Urothelium cell line (cell line): Measurements from ENCODE around the gene PIK3CD.

Source experiments
- DNase-seq: peaks from one replicate; pipeline ENCODE4 v3.0.0; 2011; ENCODE audit warnings: low spot score, mixed read lengths
- FAIRE-seq: peaks from 2 replicates; lab custom pipeline; 2011; peaks lifted over from hg19 to GRCh38; lab: Jason Lieb, UNC

The PIK3CD gene

GRCh38 chr1:9715536-9716226, 64.2 kb downstream of the PIK3CD start:
- FAIRE-seq (no peak), DNase-seq (no peak)

DNA sequence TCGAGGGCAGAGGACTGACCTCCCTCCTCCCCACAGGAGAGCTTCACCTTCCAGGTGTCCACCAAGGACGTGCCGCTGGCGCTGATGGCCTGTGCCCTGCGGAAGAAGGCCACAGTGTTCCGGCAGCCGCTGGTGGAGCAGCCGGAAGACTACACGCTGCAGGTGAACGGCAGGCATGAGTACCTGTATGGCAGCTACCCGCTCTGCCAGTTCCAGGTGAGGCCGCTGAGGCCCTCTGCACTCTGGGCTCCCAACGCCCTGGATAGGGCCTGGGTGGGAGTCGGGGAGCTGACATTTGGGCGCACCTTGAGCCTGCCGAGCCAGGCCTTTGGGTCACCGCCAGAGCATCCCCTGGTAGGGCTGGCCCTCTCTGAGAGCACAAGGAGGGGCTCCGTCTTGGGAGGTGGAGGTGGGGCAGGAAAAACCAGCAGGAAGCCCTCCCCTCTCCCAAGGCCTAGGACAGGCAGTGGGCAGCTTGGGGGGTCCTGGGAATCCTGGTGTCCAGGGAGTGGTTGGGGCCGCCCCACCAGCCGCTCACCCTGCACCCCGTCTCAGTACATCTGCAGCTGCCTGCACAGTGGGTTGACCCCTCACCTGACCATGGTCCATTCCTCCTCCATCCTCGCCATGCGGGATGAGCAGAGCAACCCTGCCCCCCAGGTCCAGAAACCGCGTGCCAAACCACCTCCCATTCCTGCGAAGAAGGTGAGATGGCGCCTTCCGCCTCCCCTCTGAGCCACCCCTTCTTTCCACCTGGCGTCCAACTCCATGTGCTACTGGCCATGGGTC, 65.1 kb downstream of the PIK3CD start:
- DNase-seq (no peak), FAIRE-seq (no peak)

DNA sequence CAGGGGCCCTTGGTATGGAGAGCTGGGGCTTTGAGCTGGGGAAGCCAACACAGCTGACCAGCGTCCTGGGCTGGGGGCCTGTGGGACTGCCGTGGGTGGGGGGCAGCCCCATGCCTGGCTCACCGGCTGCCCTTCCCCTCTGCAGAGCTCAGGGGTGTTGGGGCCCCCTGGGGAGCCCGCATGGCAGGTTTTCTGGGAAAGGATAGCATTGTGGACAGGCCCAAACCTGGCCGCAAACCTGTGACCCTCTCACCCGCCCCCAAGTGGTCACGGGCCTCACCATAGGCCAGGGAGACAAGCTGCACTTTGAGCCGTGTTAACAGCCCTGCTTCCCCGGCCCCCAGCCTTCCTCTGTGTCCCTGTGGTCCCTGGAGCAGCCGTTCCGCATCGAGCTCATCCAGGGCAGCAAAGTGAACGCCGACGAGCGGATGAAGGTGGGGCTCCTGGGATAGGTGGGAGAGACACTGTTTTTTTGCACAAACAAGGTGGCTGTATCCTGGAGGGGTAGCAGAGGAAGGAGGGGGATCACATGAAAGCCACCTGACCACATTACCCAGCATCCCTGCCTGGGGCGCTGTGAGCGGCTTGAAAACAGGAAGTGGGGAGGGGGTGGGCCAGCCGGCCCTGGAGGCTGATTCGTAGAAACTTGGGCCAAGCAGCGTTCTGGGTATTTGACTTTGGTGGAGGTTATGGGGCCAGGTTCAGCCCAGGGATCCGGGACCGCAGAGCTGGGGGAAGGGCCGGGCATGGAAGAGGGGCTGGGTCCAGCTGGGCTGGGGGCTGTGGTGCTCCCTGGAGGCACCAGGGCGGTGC, 65.9 kb downstream of the PIK3CD start:
- DNase-seq (no peak), FAIRE-seq (no peak)

GRCh38 chr1:9718006-9718680, 66.6 kb downstream of the PIK3CD start:
- no peak for FAIRE-seq
- DNase-seq, result no peak

DNA sequence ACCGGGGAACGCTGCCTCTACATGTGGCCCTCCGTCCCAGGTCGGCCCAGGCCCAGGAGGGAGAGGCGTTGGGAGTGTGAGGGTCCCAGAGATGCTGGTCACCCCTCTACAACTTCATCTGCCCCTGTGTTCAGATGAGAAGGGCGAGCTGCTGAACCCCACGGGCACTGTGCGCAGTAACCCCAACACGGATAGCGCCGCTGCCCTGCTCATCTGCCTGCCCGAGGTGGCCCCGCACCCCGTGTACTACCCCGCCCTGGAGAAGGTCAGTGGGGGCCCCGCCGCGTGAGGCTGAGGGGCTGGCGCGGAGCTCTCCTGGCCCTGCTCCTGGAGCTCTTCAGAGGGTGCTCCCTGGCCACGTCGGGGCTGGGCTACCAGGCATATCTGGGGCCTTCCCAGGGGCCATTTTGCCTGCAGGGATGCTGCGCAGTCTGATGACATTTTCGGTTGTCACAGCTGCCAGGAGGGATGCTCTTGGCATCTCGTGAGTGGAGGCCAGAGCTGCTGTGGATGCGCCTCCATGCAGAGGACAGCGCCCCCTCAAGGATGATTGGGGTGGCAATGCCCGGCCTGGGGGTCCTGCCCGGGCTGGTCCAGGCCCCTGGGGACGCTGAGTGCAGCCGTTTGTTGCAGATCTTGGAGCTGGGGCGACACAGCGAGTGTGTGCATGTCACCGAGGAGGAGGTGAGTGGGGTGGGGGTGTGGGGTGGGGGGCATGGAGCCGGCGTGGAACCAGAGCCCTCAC, 68.6 kb downstream of the PIK3CD start:
- FAIRE-seq, result no peak
- DNase-seq, result no peak

DNA sequence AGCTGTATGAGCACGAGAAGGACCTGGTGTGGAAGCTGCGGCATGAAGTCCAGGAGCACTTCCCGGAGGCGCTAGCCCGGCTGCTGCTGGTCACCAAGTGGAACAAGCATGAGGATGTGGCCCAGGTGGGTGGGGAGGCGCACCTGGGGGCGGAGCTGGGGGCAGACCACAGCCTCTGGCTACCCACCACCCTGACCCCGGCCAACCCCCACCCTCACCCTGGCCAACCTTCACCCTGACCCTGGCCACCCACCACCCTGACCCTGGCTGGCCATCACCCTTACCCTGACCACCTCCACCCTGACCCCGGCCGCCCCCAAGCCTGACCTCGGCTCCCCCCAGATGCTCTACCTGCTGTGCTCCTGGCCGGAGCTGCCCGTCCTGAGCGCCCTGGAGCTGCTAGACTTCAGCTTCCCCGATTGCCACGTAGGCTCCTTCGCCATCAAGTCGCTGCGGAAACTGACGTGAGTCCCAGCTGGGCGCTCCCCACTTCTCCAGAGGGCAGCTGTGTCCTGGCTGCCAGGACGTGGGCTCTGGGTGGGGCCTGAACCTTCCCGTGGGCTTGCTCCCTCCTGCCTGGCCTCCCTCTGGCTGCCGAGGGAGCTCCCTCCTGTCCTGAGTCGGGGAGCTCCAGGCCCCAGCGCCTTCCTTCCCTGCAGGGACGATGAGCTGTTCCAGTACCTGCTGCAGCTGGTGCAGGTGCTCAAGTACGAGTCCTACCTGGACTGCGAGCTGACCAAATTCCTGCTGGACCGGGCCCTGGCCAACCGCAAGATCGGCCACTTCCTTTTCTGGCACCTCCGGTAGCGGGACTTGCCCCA, 69.5 kb downstream of the PIK3CD start:
- DNase-seq (no peak), FAIRE-seq (no peak)

- DNase-seq, result peak; percentile 52
- no peak for FAIRE-seq
Measured at GRCh38 chr1:9721606-9722377, 70.3 kb downstream of the PIK3CD start.

GRCh38 chr1:9722378-9722749, 70.8 kb downstream of the PIK3CD start:
- FAIRE-seq (no peak), DNase-seq (no peak)

- no peak for DNase-seq
- FAIRE-seq, result no peak
Measured at GRCh38 chr1:9723068-9723805, 71.7 kb downstream of the PIK3CD start.

DNA sequence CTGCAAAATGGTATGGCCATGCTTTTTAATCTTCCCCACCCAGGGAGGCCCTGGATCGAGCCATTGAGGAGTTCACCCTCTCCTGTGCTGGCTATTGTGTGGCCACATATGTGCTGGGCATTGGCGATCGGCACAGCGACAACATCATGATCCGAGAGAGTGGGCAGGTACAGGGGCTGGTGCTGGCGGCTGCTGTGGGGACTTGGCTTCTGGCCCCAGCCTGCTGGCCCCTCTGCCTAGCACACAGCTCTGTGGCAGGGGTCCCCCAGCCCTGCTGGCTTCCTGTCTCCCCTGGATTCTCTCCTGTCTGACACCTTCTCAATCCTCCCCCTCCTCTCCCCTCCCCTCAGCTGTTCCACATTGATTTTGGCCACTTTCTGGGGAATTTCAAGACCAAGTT, 72.4 kb downstream of the PIK3CD start:
- FAIRE-seq, result no peak
- DNase-seq, result no peak

- DNase-seq (peak; percentile 79), FAIRE-seq (no peak)
Measured at GRCh38 chr1:9724706-9725476, 73.4 kb downstream of the PIK3CD start.

DNA sequence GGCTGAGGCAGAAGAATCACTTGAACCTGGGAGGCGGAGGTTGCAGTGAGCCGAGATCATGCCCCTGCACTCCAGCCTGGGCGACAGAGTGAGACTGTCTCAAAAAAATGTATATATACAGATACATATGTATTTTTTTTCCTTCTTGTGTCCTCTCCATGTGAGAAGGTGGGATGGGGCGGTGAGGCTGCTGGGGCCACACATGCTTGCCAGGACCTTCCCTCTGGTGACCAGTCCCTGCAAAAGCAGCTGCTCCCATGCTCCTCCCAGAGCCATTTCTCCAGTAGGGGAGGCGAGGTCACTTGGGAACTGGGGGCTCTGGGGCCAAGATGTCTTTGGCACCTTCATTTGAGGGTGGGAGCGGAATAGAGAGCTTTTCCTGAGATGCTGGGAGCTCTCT, 74.9 kb downstream of the PIK3CD start:
- FAIRE-seq, result no peak
- no peak for DNase-seq

GRCh38 chr1:9726905-9727595, 75.5 kb downstream of the PIK3CD start:
- no peak for FAIRE-seq

GRCh38 chr1:9728451-9729295, 77.1 kb downstream of the PIK3CD start:
- FAIRE-seq (no peak), DNase-seq (no peak)

More at GRCh38 chr1:9726905-9727595, 75.5 kb downstream of the PIK3CD start:
- DNase-seq, result no peak

GRCh38 chr1:9729523-9729922, 78.0 kb downstream of the PIK3CD start:
- DNase-seq, result no peak
- no peak for FAIRE-seq
